ENCODE data around the gene FAM151B. TPM values are rescaled to one million over a fixed set of nuclear protein-coding genes. Genes with fewer than 3 reads are reported as not detected.

Gene FAM151B
- total RNA-seq, 1 experiment from 2014 or later = 0.94 TPM

DNA sequence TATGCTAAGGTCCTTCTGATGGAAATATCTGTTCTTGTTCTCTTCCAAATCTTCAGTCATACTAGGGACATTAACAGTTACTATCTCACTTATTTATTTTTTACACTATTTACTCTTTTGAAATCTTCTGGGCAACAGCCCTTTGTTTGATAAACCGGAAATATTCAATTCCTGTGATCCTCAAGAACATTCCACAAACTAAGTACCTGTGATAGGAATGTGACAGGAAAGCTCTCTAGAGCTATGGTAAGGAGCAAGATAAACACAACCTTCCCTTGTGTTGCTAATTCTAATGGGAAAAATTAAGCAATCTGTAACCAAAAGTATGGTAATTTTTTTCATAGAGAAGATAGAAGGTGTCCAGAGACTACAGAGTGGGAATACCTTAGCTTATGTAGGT is 104.2 kb downstream of the FAM151B start:
- Mint-ChIP-seq H3K9me3 (no peaks in the 10 kb centered on the region), H3K4me3 (no peak overlapping the region), H3K27me3 (ENCODE audit: low read depth) (no peaks in the 10 kb centered on the region), H3K36me3 (no peaks in the 10 kb centered on the region), H3K4me1 (peaks cover 8% of the 10 kb centered on the region), H3K27ac (no peak overlapping the region)
- ATAC-seq = no peak
- CTCF ChIA-PET = no interaction called here
- TF ChIP-seq, protein P1, sequence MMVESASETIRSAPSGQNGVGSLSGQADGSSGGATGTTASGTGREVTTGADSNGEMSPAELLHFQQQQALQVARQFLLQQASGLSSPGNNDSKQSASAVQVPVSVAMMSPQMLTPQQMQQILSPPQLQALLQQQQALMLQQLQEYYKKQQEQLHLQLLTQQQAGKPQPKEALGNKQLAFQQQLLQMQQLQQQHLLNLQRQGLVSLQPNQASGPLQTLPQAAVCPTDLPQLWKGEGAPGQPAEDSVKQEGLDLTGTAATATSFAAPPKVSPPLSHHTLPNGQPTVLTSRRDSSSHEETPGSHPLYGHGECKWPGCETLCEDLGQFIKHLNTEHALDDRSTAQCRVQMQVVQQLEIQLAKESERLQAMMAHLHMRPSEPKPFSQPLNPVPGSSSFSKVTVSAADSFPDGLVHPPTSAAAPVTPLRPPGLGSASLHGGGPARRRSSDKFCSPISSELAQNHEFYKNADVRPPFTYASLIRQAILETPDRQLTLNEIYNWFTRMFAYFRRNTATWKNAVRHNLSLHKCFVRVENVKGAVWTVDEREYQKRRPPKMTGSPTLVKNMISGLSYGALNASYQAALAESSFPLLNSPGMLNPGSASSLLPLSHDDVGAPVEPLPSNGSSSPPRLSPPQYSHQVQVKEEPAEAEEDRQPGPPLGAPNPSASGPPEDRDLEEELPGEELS (CRISPR knock-in tag; IDR thresholded peaks at IDR 0.05) = no peak
- no peak for TF ChIP-seq ZBTB21 (CRISPR knock-in tag; IDR thresholded peaks at IDR 0.05; ENCODE audit: borderline replicate concordance)
- TF ChIP-seq, protein P2, sequence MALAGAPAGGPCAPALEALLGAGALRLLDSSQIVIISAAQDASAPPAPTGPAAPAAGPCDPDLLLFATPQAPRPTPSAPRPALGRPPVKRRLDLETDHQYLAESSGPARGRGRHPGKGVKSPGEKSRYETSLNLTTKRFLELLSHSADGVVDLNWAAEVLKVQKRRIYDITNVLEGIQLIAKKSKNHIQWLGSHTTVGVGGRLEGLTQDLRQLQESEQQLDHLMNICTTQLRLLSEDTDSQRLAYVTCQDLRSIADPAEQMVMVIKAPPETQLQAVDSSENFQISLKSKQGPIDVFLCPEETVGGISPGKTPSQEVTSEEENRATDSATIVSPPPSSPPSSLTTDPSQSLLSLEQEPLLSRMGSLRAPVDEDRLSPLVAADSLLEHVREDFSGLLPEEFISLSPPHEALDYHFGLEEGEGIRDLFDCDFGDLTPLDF (CRISPR knock-in tag; IDR thresholded peaks at IDR 0.05) = no peak
- TF ChIP-seq ZNF219 (CRISPR knock-in tag; IDR thresholded peaks at IDR 0.05; ENCODE audit: borderline replicate concordance) = no peak
- no peak for TF ChIP-seq SP1 (CRISPR knock-in tag; conservative IDR thresholded peaks at IDR 0.05)
- DNase-seq (ENCODE audit: low spot score) = no peak
- POLR2A ChIA-PET = interaction anchor here (0.6 kb wide), 1 partner anchor 104 kb away, joined by 3 read pairs; the partner anchor contains the start of gene FAM151B

Other genes starting within 250 kb of the FAM151B start
- 128 to 139 TPM (median 139 TPM) in 3 replicates for gene SERINC5, start 232.1 kb upstream of the FAM151B start, total RNA-seq (2021)
- not detected in 3 replicates for gene SPZ1, start 168.1 kb upstream of the FAM151B start, total RNA-seq (2021)
- 25.3 to 35.1 TPM (median 32.5 TPM) in 3 replicates for gene ZFYVE16, start 80.0 kb upstream of the FAM151B start, total RNA-seq (2021)
- 1.6 to 3.6 TPM (median 3.4 TPM) in 3 replicates for gene ANKRD34B, start 82.2 kb downstream of the FAM151B start, total RNA-seq (2021)
- gene MSH3, start 166.6 kb downstream of the FAM151B start, total RNA-seq (2021) = 14.6 to 17.6 TPM (median 16.7 TPM) in 3 replicates
- 64.0 to 68.0 TPM (median 64.4 TPM) in 3 replicates for gene DHFR, start 166.9 kb downstream of the FAM151B start, total RNA-seq (2021)